Right kidney (tissue), 1 donor: Measurements from ENCODE around the gene ADIG.

Source experiments
- DNase-seq: peaks from one replicate; pipeline ENCODE4 v3.0.0-alpha.2; 2016

The ADIG gene

GRCh38 chr20:38602185-38602581 is 21.2 kb downstream of the ADIG start:
- no peak for DNase-seq

GRCh38 chr20:38603286-38603685 is 22.3 kb downstream of the ADIG start:
- DNase-seq, result no peak

GRCh38 chr20:38604873-38605303 is 23.9 kb downstream of the ADIG start:
- DNase-seq, result no peak

GRCh38 chr20:38607351-38607750 is 26.4 kb downstream of the ADIG start:
- no peak for DNase-seq

- DNase-seq, result no peak
Measured at GRCh38 chr20:38608188-38608587, 27.2 kb downstream of the ADIG start.

GRCh38 chr20:38609815-38610214 is 28.8 kb downstream of the ADIG start:
- DNase-seq, result no peak

- DNase-seq, result no peak
Measured at GRCh38 chr20:38610521-38610920, 29.5 kb downstream of the ADIG start.

GRCh38 chr20:38612751-38613515 is 31.9 kb downstream of the ADIG start:
- no peak for DNase-seq

GRCh38 chr20:38615283-38615682 is 34.3 kb downstream of the ADIG start:
- DNase-seq, result no peak

- no peak for DNase-seq
Measured at GRCh38 chr20:38616457-38616856, 35.5 kb downstream of the ADIG start.

GRCh38 chr20:38617011-38617829 is 36.2 kb downstream of the ADIG start:
- DNase-seq, result no peak

- DNase-seq, result no peak
Measured at GRCh38 chr20:38617830-38618196, 36.8 kb downstream of the ADIG start.

GRCh38 chr20:38620441-38620840 is 39.4 kb downstream of the ADIG start:
- no peak for DNase-seq

- no peak for DNase-seq
Measured at GRCh38 chr20:38623061-38623460, 42.1 kb downstream of the ADIG start.

GRCh38 chr20:38624084-38624483 is 43.1 kb downstream of the ADIG start:
- DNase-seq, result no peak

GRCh38 chr20:38625896-38626295 is 44.9 kb downstream of the ADIG start:
- no peak for DNase-seq

GRCh38 chr20:38626921-38627659 is 46.1 kb downstream of the ADIG start:
- DNase-seq, result no peak

GRCh38 chr20:38628580-38629470 is 47.8 kb downstream of the ADIG start:
- DNase-seq, result no peak

- DNase-seq, result no peak
Measured at GRCh38 chr20:38629979-38630378, 49.0 kb downstream of the ADIG start.

GRCh38 chr20:38630727-38631126 is 49.7 kb downstream of the ADIG start:
- DNase-seq, result no peak

GRCh38 chr20:38631155-38632022 is 50.4 kb downstream of the ADIG start:
- DNase-seq, result no peak
